ENCODE measurements around the gene NECTIN2. TPM values are rescaled to one million over a fixed set of nuclear protein-coding genes. Genes with fewer than 3 reads are reported as not detected.

Gene NECTIN2
- total RNA-seq, 1 experiment from 2014 or later, result 176 TPM

DNA sequence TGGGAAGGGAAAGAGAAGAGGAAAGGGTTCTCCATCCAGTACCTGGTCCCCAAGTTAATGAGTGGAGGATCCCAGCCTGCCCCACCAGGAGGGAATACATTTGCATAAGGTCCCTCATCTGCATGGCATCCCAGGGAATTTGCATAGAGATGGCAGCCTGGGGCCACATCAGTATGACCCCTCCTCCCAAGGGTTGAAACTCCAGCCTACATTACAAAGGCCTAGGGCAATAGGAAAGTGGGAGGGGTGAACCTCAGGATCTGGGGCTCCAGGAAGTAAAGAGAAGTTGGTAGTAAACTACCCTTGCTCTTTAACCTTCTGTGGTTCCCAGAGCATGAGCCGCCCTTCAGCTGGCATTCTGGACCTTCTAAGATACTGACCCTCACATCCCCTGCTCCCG lies 6.8 kb upstream of the NECTIN2 start:
- H3K4me1 ChIP-seq (ENCODE audit: insufficient read depth, low read length), result no peaks in the 10 kb centered on the region; the same call in 1 of the 2 replicates
- H4K5ac ChIP-seq (ENCODE audit: insufficient read length, low read depth, low read length), result no peak overlapping the region
- Mint-ChIP-seq H3K36me3 (ENCODE audit: insufficient read depth in 1 of 3, low read depth in 3 of 3) (no peaks in the 10 kb centered on the region), H3K27ac (no peak overlapping the region), H3K27me3 (ENCODE audit: low read depth) (peaks cover 46% of the 10 kb centered on the region), H3K9me3 (no peaks in the 10 kb centered on the region), H3K4me3 (no peak overlapping the region), H3K4me1 (peaks cover 7 to 8% of the 10 kb centered on the region in 2 experiments)
- H3K79me2 ChIP-seq (ENCODE audit: insufficient read depth, low read length), result no peaks in the 10 kb centered on the region
- H3K27ac ChIP-seq (ENCODE audit: insufficient read length, low read depth, low read length), result no peak overlapping the region
- TF ChIP-seq, protein P1, sequence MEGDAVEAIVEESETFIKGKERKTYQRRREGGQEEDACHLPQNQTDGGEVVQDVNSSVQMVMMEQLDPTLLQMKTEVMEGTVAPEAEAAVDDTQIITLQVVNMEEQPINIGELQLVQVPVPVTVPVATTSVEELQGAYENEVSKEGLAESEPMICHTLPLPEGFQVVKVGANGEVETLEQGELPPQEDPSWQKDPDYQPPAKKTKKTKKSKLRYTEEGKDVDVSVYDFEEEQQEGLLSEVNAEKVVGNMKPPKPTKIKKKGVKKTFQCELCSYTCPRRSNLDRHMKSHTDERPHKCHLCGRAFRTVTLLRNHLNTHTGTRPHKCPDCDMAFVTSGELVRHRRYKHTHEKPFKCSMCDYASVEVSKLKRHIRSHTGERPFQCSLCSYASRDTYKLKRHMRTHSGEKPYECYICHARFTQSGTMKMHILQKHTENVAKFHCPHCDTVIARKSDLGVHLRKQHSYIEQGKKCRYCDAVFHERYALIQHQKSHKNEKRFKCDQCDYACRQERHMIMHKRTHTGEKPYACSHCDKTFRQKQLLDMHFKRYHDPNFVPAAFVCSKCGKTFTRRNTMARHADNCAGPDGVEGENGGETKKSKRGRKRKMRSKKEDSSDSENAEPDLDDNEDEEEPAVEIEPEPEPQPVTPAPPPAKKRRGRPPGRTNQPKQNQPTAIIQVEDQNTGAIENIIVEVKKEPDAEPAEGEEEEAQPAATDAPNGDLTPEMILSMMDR (conservative IDR thresholded peaks at IDR 0.05), result no peak
- no peak overlapping the region for H2BK20ac ChIP-seq (ENCODE audit: low read depth, low read length, poor library complexity, severe bottlenecking)
- no CpG with 5 or more reads among the region's 2 CpGs for WGBS (ENCODE audit: extremely low coverage, insufficient read length, low lambda C conversion rate)
- no peak overlapping the region for H3K4ac ChIP-seq (ENCODE audit: low read depth, low read length)
- no peaks in the 10 kb centered on the region for H4K20me1 ChIP-seq (ENCODE audit: control insufficient read depth, insufficient read depth, insufficient read length)
- H3T11ph ChIP-seq (ENCODE audit: low read length), result no peak overlapping the region
- H3K79me1 ChIP-seq (ENCODE audit: insufficient read depth, low read depth, low read length, poor library complexity, severe bottlenecking), result no peaks in the 10 kb centered on the region
- H2BK120ac ChIP-seq (ENCODE audit: low read depth, low read length, poor library complexity, severe bottlenecking), result no peak overlapping the region
- H3K23ac ChIP-seq (ENCODE audit: insufficient read length, low read depth, low read length), result no peak overlapping the region
- H2BK12ac ChIP-seq (ENCODE audit: insufficient read length, low read depth, low read length), result no peak overlapping the region
- no peak overlapping the region for H4K91ac ChIP-seq (ENCODE audit: insufficient read length, low read depth, low read length)
- H2BK15ac ChIP-seq (ENCODE audit: low read depth, low read length), result no peak overlapping the region
- no peaks in the 10 kb centered on the region for H3K23me2 ChIP-seq (ENCODE audit: insufficient read length, low read depth, low read length, poor library complexity, severe bottlenecking)
- H2AFZ ChIP-seq (ENCODE audit: low read length), result peak overlapping the region; percentile 40
- H2AK5ac ChIP-seq (ENCODE audit: insufficient read length, low read length), result no peak overlapping the region
- no peak overlapping the region for H3K56ac ChIP-seq (ENCODE audit: insufficient read length, low read depth, low read length)
- no peak overlapping the region for H2BK5ac ChIP-seq (ENCODE audit: insufficient read length, low read length)
- peaks cover 2% of the 10 kb centered on the region; the same call in 1 of the 2 replicates for H3K27me3 ChIP-seq (ENCODE audit: insufficient read depth, low read length)
- no peak overlapping the region for H3K18ac ChIP-seq (ENCODE audit: insufficient read length, low read depth, low read length)
- no peak overlapping the region for H4K8ac ChIP-seq (replicated peaks; ENCODE audit: insufficient read length, low read depth, low read length)
- H3K14ac ChIP-seq (ENCODE audit: insufficient read depth, low read length), result peak overlapping the region; percentile 57; the same call in 1 of the 2 replicates
- peak; percentile 59 for DNase-seq
- no peak overlapping the region for H3K9ac ChIP-seq (ENCODE audit: extremely low read depth, insufficient read length, low read length)
- H3K4me2 ChIP-seq (ENCODE audit: insufficient read depth, insufficient read length, low read length), result no peak overlapping the region
- H3K9me3 ChIP-seq (ENCODE audit: control insufficient read depth, low read depth, low read length), result no peaks in the 10 kb centered on the region

Measured in H9 (cell line).